ENCODE measurements around the gene SPDYA.

The SPDYA gene

DNA sequence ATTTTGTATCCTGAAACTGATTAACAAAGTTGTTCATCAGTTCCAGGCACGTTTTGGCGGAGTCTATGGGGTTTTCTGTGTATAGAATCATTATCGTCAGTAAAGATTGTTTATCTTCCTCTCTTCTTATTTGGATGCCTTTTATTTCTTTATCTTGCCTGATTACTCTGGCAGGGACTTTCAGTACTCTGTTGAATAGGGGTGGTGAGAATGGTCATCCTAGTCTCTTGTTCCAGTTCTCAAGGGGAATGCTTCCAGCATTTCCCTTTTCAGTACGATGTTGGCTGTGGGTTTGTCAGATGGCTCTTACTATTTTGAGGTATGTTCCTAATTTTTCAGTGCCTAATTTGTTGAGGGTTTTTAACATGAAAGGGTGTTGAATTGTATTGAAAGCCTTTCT lies 14.0 kb upstream of the SPDYA start:
- H3K4me3 ChIP-seq (ENCODE audit: low read depth, low read length), result no peak overlapping the region
- peak; percentile 27 for DNase-seq (ENCODE audit: low read depth)
- TF ChIP-seq, protein P1, sequence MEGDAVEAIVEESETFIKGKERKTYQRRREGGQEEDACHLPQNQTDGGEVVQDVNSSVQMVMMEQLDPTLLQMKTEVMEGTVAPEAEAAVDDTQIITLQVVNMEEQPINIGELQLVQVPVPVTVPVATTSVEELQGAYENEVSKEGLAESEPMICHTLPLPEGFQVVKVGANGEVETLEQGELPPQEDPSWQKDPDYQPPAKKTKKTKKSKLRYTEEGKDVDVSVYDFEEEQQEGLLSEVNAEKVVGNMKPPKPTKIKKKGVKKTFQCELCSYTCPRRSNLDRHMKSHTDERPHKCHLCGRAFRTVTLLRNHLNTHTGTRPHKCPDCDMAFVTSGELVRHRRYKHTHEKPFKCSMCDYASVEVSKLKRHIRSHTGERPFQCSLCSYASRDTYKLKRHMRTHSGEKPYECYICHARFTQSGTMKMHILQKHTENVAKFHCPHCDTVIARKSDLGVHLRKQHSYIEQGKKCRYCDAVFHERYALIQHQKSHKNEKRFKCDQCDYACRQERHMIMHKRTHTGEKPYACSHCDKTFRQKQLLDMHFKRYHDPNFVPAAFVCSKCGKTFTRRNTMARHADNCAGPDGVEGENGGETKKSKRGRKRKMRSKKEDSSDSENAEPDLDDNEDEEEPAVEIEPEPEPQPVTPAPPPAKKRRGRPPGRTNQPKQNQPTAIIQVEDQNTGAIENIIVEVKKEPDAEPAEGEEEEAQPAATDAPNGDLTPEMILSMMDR (IDR thresholded peaks at IDR 0.05; ENCODE audit: control insufficient read depth, extremely low read depth, insufficient read depth), result no peak

DNA sequence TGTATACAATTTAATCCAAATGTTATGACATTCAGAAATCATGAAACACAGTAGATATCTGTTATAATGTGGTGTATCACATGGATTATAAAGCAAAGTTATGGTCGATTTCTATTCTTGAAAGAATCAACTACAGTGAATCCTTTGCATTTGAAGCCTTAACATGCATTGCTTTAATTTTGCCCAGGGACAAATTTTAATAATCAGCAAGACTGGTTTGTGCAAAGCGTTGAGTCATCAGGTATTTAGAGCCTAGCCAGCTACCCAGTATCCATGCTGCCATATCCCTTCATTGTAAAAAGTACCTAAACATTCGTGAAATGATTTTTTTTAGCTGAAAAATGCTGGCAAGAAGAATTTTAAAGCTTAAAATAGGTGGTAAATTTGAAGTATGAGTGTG lies 8.9 kb upstream of the SPDYA start:
- TF ChIP-seq, protein P1 (IDR thresholded peaks at IDR 0.05; ENCODE audit: control insufficient read depth, extremely low read depth, insufficient read depth), result no peak
- H3K4me3 ChIP-seq (ENCODE audit: low read depth, low read length), result no peak overlapping the region
- DNase-seq (ENCODE audit: low read depth), result no peak

DNA sequence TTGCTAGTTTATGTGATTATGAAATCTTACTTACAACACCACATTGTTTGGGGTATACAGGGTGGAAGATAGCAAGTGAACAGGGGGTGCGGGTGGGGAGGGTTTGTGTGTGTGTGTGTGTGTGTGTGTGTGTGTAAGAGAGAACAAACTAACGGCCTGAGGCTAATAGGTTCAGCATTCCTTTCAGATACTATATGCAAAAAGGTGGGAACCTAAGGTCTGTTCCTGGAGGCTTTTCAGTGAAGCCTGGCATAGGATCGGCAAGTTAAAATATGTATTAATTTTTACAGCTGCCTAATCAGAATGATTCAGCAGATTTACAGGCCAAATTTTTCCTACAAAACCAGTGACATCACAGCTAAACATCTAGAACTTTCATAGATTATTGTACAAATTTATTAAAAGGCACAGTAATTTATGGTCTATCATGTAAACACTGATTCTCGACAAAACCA lies 7.6 kb upstream of the SPDYA start:
- no peak overlapping the region for H3K4me3 ChIP-seq (ENCODE audit: low read depth, low read length)
- TF ChIP-seq, protein P1 (IDR thresholded peaks at IDR 0.05; ENCODE audit: control insufficient read depth, extremely low read depth, insufficient read depth), result no peak
- no peak for DNase-seq (ENCODE audit: low read depth)

DNA sequence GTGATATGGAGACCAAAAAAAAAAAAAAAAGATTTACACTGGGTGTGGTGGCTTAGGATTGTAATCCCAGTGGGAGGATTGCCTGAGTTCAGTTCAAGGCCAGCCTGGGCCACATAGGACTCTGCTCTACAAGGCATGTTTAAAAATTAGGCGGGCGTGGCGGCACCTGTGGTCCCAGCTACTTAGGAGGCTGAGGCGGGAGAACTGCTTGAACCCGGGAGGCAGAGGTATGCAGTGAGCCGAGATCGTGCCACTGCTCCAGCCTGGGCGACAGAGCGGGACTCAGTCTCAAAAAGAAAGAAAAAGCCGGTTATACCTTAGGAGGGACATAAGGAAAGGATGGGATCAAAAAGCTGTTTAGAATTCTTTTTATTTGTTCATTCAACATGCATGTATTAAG lies 707 bp upstream of the SPDYA start:
- no peak overlapping the region for H3K4me3 ChIP-seq (ENCODE audit: low read depth, low read length)
- TF ChIP-seq, protein P1 (IDR thresholded peaks at IDR 0.05; ENCODE audit: control insufficient read depth, extremely low read depth, insufficient read depth), result no peak
- DNase-seq (ENCODE audit: low read depth), result no peak

DNA sequence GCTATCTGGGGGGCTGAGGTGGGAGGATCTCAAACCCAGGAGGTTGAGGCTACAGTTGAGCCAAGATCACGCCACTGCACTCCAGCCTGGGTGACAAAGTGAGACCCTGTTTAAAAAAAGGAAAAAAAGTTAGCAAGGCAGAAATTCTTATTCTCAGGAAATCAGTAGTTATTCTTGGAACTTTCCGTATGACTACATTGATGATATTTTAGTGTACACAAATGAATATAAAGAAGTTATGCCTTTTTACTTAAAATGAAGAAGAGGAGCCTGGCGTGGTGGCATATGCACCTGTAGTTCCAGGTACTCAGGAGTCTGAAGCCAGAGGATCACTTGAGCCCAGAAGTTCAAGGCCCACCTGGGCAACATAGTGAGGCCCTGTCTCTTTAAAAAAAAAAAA lies 7.4 kb downstream of the SPDYA start:
- no peak overlapping the region for H3K4me3 ChIP-seq (ENCODE audit: low read depth, low read length)
- DNase-seq (ENCODE audit: low read depth), result no peak
- TF ChIP-seq, protein P1 (IDR thresholded peaks at IDR 0.05; ENCODE audit: control insufficient read depth, extremely low read depth, insufficient read depth), result no peak

DNA sequence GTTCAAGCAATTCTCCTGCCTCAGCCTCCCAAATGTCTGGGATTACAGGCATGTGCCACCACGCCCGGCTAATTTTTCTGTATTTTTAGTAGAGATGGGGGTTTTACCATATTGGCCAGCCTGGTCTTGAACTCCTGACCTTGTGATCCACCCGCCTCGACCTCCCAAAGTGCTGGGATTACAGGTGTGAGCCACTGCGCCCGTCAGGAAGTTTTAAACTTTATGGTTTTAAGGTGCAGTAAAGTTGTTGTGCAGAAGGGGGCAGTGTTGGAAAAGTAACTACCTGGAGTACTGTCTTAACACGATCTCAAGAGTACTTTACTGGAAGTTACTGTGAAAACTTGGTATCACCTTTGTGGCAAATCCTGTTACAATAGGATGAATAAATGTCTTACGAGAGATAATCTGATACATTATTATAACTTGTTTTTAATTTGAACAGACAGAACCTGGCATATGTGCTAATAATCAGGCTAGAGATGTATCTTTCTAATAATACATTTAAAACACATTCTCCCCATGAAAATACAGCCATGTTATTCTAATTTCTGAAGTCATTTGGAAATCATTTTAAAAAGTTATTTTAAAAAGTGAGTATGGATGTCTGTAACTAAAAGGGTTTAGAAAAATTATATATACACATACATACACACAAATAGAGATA lies 10.8 kb downstream of the SPDYA start:
- peak; percentile 48 for DNase-seq (ENCODE audit: low read depth)
- TF ChIP-seq, protein P1 (IDR thresholded peaks at IDR 0.05; ENCODE audit: control insufficient read depth, extremely low read depth, insufficient read depth), result peak; percentile 74

DNA sequence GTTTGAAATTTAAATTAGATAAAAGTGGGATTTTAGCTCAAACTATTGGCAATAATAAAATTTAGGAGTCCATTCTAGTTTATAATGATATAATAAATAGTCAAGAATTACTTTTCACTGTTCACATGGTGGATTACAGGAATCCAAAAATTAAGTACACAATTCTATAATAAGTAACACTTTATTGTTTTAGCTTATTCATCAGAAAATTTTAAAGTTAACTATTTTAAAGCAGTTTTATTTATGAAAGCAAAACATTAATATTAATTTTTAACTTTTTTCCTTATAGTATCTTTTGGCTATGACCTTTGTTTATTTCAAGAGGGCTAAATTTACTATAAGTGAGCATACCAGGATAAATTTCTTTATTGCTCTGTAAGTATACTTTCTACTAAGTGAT lies 11.4 kb downstream of the SPDYA start:
- no peak overlapping the region for H3K4me3 ChIP-seq (ENCODE audit: low read depth, low read length)
- TF ChIP-seq, protein P1 (IDR thresholded peaks at IDR 0.05; ENCODE audit: control insufficient read depth, extremely low read depth, insufficient read depth), result no peak
- DNase-seq (ENCODE audit: low read depth), result no peak

More for the DNA sequence above, 10.8 kb downstream of the SPDYA start:
- H3K4me3 ChIP-seq (ENCODE audit: low read depth, low read length), result no peak overlapping the region
